ENCODE results near the gene TMEM119.

The TMEM119 gene

DNA sequence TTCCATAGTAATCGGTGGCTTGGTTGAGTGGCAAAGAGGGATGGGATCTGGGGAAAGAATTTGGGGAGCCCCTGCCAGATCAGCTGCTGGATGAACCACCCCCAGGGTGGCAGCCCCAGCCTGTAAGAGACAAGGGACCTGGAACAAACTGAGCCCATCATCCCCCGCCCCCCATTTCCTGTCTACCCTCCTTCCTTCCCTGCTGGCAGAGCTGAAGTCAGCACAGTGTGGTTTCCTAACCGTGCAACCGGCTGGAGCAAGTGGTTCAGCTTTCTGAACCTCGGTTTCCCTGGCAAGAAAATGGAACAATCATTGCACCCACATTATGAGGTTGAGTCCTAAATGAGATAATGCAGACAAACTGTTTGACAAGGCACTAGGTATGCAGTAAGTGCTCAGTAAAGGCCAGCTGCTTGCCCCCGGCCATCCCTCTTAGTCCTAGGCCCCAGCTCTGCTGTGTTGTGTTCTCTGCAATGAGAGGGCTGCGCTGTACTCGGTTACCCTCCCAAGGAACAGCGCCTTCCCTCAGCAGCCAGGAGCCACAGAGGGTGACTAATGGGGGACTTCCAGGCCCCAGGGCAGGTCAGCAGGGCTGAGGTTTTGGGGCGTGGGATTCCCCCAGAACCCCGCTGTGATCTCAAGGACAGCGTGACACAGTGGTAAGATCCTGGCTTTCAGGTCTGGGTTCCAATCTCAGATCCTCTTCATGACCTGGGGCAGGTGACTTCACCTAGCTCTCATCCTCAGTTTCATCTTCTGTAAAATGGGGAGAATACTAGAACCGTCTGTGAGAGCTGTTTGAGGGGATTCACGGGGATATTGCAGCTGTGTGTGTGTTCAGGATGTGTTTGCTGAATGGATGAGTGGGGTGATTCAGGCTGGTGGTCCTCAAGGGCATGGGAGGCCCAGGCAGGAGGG, 19.3 kb upstream of the TMEM119 start:
- DNase-seq (ENCODE audit: extremely low read depth in 1 of 2, low read depth in 1 of 2), result peak in 1 of 2 donors; percentile 61

DNA sequence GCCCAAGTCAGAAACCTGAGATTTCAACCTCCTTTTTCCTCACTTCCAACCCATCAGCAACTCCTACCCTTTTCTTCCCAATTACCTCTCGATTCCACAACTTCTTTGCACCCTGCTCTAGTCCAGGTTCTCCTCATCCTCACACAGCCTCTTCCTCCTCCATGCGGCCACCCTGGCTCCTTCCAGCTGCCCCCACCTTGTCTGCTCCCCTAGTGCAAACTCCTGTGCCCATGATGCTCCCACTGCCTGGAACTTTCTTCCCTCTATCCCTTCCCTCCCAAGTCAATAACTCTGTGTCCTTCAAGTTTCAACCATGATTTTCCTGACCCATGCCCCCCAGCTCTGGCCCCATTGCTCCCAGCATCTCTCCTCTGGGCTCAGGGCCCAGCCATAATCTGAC, 18.5 kb upstream of the TMEM119 start:
- no peak for DNase-seq (ENCODE audit: extremely low read depth in 1 of 2, low read depth in 1 of 2)

DNA sequence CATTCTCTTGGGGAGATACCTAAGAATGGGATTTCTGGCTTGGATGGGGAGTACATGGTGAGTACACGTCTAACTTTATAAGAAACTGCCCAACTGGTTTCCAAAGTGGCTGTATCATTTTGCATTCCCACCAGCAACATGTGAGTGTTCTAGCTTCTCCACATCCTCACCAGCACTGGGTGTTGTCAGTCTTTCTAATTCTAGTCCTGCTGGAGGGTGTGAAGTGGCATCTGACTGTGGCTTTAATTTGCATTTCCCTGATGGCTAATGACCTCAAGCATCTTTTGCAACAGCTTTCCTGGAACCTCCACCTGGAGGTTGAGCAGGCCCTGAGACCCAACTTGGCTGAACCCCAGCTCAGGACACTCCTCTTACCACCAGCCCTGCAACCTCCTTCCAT, 18.0 kb upstream of the TMEM119 start:
- no peak for DNase-seq (ENCODE audit: extremely low read depth in 1 of 2, low read depth in 1 of 2)

DNA sequence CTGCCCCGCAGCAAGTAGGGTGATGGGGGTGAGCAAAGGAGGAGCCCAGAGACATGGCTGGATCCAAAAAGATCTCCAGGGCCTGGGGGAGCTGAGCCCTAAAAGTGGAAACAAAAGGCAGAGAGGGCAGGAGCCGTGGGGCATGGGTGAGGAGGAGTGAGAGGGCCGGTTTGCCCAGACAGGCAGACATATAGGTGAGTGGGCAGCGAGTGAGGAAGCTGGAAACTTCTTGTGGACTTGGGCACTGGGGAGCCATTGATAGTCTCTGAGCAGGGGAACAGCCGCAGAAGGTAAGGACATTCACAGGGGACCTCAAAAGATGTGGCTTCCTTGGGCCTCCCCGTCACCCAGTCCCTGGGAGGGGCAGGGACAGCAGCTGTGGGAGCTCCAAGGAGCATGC, 16.8 kb upstream of the TMEM119 start:
- no peak for DNase-seq (ENCODE audit: extremely low read depth in 1 of 2, low read depth in 1 of 2)

DNA sequence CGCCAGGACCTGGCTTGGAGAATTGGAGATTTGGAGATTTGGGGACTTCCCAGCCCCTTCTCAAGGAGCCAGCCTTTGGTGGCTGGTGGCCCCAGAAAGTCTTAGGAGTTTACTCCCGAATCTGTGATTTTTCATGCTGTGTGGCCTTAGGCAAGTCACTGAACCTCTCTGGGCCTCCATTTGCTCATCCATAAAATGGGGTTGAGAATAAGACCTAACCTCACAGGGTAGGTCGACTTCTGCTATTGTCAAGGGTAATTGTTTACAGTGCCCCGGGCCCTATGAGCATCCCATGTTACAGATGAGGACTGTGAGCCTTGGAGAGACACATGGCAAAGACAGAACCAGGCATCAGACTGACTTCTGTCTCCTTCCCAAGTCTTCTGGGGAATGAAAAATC, 16.2 kb upstream of the TMEM119 start:
- DNase-seq (ENCODE audit: extremely low read depth in 1 of 2, low read depth in 1 of 2), result no peak

DNA sequence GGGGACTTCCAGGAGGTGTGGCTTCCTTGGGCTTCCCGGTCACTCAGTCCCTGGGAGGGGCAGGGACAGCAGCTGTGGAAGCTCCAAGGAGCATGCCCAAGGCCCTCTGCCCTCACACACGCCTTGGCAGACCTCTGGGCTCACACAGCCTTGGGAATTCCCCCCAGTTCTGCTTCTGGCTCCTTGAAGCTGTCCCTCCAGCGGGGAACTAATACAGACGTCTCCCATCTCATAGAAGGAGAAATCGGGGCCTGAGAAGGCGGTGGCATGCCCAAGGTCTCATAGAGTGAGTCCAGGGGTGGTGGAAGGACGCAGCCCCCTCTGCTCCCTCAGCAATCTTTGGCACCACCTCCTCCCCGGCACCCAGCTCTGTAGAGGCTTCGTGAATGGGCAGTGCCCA, 15.7 kb upstream of the TMEM119 start:
- DNase-seq (ENCODE audit: extremely low read depth in 1 of 2, low read depth in 1 of 2), result no peak

DNA sequence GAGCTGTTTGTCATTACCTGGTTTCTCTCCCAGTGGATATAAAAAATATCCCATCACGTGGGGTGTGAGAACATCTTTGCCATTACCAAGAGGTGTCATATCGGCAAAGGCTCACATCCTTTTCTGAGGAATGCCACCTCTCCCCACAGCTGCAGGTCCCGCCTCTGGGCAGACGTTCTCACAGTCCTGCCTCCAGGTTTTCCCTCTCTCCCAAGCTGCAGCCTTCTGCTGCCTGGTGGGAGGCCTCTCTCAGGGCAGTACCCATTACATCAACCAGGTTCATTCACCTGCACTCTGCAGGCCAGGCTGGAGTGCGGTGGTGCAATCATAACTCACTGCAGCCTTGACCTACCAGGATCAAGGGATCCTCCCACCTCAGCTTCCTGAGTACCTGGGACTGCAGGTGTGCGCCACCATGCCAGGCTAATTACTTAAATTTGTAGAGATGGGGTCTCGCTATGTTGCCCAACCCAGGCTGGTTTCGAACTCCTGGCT, 15.0 kb upstream of the TMEM119 start:
- no peak for DNase-seq (ENCODE audit: extremely low read depth in 1 of 2, low read depth in 1 of 2)

DNA sequence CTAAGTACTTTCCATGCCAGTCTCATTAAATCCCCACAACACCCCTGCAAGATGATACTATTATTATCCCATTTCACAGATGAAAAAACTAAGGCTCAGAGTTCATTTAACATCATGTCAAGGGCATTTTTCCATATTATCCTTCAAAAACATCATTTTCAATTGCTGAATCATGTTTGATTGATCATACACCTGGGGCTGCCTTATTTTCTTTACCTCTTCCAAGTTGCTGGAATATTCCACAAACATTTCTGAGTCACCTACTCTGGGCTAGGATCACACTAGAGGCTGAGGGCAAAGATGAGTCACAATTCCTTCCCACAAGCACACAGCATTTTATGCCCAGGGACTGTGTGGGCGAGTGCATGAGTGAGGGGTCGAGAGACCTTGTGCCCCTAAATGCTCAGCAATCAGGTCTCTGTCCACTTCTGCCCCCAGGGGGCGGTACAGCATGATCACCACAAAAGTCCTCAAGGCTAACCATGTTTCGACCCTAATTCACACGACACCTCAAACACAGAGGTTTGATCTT, 14.1 kb upstream of the TMEM119 start:
- peak in 1 of 2 donors; percentile 36 for DNase-seq (ENCODE audit: extremely low read depth in 1 of 2, low read depth in 1 of 2)

DNA sequence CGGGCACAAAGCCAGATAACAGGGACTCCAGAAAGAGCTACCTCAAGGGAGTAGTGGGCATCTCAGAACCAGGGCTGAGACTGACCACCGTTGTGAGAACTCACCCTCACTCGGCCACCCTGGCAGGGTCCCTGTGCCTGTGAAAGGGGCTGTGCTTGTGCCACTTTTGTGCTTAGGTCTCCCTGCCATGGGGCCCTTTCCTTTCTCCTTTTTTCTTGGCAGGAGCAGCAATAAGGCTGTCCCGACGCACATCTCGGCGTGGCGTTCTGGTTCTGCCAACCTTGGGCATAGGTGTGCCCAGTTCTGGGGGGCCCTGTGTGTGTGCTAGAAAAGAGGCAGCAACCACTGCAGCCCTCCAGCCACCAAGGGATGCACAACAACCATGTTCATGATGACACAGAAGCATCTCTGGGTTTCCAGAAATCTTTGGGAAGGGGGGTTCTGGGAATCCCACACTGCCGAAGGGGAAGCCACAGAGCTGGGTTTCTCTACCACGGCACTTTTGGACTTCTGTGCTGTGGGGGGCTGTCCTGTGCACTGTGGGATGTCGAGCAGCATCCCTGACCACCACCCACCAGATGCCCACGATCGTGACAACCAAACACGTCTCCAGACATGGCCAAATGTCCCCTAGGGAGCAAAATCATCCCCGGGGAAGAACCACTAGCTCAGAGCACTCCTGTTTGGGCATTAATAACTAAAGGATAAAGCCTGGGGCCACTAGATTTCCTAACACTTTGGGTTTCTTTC, 13.1 kb upstream of the TMEM119 start:
- no peak for DNase-seq (ENCODE audit: extremely low read depth in 1 of 2, low read depth in 1 of 2)

DNA sequence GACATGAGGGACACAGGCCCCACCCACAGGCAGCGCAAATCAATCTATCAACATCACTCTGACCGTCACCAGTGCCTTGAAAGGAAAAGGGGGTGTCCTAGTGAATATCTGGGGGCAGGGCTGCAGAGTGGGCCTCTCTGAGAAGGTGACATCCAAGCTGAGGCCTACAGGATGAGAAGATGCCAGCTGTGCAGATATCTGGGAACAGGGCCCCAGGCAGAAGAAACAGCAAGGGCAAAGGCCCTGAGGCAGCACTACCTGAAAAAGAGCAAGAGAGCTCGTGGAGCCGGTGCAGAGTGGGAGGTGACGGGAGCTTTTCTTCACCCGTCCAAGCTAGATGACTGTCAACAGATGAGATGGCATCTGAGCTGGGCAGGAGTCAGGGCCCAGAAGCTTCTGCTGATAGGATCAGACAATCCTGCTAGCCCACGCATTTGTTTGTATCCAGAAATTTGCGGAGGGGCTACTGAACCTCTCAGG, 12.5 kb upstream of the TMEM119 start:
- no peak for DNase-seq (ENCODE audit: extremely low read depth in 1 of 2, low read depth in 1 of 2)

DNA sequence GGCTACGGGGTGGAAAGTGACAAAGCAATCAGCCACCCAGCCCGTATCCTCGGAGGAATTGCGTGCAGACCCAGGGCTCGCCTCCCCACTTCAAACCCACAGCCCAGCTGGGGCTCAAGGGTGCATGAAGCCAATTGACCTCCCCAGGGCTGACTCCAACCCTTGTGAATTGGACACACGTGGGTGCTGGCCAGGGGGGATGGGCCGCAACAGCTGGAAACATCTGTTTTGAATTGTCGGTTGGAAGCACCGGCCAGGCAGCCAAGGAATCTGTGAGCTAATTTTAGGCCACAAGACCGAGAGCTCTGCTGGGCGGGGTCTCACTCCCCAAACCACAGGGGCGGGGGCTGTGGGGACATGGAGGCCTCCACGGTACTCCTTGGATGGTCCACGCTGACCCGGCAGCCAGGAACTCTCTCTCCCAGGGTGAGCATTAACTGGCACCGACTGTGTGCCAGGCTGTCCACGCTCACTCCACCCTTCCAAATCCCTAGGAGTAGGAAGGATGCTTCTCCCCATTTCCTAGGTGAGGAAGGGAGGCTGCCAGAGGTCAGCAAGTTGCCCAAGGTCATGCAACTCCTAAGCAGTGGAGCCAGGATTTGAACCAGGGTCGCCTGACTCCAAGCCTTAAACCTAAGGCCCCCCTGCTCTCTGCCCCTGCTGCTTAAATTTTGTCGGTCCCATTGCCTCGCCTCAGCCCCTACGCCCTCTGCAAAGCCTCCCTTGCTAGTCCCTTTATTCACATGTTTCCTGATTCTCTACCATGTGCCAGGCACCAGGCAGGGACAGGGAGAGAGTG, 11.9 kb upstream of the TMEM119 start:
- no peak for DNase-seq (ENCODE audit: extremely low read depth in 1 of 2, low read depth in 1 of 2)

DNA sequence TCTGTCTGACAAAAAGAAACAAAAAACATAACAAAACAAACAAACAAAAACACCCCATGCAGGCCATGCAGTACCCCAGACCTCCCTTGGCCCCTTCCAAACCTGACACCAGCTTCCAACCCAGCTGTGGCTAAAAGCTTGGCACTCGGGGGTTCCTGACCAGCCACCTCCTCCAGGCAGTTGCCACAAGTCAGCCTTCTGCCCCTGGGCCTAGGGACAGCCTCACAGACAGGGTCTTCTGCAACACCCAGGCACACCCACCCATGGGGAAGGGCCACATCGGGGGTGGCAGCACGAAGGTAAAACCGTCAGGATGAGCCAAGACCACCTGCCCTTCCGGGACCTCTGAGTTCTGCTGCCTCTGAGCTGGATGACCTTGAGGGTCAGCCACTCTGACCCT, 10.7 kb upstream of the TMEM119 start:
- no peak for DNase-seq (ENCODE audit: extremely low read depth in 1 of 2, low read depth in 1 of 2)

DNA sequence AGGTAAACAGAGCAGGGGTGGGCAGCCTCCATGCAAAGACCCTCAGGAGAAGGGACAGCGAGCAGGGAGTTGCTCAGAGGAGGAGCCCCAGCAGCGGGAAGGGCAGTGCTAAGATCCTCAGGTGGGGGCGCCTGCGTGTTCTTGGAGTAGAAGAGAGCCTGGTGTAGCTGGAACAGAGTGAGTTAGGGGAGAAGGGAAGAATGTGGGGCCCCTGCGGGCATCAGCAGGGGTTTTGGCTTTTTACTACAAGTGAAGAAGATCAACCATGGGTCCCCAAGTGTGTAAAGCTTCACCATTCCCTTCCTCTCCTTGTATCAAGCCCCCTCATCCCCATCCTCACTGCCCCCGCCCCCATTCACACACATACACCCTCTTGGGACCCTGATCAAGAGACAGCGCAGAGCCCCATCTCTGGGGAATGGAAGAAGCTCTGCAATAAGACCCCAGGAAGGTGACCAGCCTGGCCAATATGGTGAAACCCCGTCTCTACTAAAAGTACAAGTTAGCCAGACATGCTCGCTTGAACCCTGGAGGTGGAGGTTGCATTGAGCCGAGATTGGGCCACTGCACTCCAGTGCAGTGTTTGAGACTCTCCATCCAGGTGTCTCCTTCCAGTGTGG, 10.2 kb upstream of the TMEM119 start:
- DNase-seq (ENCODE audit: extremely low read depth in 1 of 2, low read depth in 1 of 2), result no peak

DNA sequence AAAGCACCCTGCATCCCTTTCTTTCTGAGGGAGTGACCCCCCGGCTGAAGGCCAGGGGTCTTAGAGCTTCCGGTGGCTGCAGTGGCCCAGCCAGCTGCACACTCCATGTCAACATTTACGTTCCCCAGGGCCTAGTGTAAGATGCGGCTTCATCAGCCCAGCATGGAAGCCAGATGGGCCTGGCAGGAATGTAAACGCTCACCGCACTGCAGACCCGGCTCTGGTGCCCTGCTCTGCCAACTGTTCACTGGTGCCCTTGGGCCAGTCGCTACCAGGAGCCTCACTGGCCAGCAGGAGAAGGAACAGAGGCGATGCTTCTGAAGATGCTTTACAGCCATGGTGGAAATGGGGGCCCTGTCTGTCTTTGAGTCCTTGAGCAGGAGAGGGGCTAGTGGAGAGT, 8.6 kb upstream of the TMEM119 start:
- no peak for DNase-seq (ENCODE audit: extremely low read depth in 1 of 2, low read depth in 1 of 2)

DNA sequence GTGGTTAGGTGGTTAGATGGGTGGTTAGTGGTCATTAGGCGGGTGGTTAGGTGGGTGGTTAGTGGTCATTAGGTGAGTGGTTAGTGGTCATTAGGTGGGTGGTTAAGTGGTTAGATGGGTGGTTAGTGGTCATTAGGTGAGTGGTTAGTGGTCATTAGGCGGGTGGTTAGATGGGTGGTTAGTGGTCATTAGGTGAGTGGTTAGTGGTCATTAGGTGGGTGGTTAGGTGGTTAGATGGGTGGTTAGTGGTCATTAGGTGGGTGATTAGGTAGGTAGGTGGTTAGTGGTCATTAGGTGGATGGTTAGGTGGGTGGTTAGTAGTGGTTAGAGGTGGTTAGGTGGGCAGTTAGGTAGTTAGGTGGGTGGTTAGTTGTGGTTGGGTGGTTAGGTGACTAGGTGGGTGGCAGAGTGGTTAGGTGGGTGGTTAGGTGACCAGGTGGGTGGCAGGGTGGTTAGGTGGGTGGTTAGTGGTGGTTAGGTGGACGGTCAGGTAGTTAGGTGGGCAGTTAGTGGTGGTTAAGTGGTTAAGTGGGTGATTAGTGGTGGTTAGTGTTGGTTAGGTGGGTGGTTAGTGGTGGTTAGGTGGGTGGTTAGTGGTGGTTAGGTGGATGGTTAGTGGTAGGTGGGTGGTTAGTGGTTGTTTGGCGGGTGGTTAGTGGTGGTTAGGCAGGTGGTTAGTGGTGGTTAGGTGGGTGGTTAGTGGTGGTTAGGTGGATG, 8.0 kb upstream of the TMEM119 start:
- no peak for DNase-seq (ENCODE audit: extremely low read depth in 1 of 2, low read depth in 1 of 2)

DNA sequence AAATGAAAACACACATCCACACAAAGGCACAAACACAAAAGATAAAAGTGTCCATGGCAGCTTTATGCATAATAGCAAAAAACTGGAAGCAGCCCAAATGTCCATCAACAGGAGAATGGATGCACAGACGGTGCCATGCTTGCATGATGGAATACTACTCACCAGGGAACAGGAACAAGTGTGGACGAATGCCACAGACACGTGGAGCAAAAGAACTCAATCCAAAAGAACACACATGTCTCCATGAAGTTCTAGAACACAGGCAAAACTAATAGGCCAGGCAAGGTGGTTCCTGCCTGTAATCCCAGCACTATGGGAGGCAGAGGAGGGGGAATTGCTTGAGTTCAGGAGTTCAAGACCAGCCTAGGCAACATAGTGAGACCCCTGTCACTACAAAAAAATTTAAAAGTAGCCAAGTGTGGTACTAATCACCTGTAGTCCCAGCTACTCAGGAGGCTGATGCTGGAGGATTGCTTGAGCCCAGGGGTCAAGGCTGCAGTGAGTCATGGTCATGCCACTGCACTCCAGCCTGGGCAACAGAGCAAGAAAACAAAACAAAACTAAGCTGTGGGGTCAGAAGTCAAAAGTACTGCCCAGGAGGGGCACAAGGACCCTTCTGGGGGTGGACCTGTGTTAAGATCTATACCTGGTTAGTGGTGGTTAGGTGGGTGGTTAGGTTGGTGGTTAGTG, 7.3 kb upstream of the TMEM119 start:
- DNase-seq (ENCODE audit: extremely low read depth in 1 of 2, low read depth in 1 of 2), result no peak

DNA sequence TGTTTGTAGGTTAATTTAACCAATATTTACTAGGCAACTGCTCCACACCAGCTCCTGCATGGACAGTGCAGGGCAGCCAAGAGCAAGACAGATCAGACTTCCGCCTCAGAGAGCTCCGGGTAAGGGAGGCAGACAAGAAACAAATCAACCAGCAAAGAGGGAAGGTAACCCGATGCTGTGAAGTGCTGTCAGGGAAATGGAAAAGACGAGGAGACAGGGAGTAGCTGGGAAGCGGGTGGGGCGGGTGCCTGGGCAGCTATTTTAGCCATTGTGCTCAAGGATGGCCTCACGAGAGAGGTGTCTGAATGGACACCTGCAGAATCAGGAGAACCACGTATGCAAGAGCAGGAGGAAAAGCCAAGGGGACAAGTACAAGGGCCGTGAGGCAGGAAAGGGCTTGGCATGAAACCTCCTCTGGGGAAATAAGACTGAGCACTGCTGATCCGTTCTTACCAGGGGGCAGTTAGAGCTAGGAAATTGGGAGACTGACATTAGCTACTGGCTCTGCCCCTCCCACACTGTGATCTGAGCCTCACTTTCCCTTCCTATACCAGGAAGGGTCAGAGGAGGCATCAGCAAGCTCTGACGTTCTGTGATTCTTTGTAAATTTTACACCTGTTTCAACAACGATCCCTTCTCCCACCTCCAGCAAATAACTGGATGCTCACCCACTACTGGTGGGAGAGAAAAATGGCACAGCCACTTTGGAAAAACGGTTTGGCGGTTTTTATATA, 6.5 kb upstream of the TMEM119 start:
- no peak for DNase-seq (ENCODE audit: extremely low read depth in 1 of 2, low read depth in 1 of 2)

DNA sequence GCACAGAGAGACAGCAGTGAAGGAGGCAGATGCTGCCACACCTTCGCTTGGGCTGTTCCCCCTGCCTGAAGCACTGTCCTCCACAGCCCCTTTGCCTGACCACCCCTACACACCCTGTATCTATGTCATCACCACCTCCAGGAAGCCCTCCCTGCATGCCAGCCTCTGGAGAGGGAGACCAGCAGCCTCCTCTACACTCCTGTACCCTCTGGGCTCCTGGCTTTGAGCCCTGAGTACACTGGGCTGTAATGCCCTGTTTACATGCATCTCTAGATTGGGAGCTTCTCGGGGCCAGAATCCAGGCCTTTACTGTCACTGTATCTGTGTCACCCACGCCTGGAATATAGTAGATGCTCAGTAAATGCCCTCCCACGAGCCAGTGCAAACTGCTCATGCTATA, 5.9 kb upstream of the TMEM119 start:
- no peak for DNase-seq (ENCODE audit: extremely low read depth in 1 of 2, low read depth in 1 of 2)

Measured in activated CD8-positive, alpha-beta memory T cell treated with anti-CD3 and anti-CD28 coated beads for 1 hour (primary cell).